ENCODE measurements around the gene GPR89B.
"Not testable (repeated sequence)": the region's sequence is repeated elsewhere in the genome, so short reads cannot be mapped to it uniquely, and the experiment has no call there.

GPR89B gene

GRCh38 chr1:147928236-147929132 lies at the start of gene GPR89B:
Gene GPR89B, plus strand, starts transcription at chr1:147928420. Its CDS starts 117 bp downstream, at chr1:147928537.
- peak; percentile 89 for DNase-seq (ENCODE audit: extremely low spot score)
- CTCF ChIA-PET, POLR2A ChIA-PET: not testable (repeated sequence)

- ChIA-PET CTCF (no interaction called here), POLR2A (no interaction called here)
- no peak for DNase-seq (ENCODE audit: extremely low spot score)
- no peak for TF ChIP-seq CTCF (IDR thresholded peaks at IDR 0.05; ENCODE audit: control extremely low read depth, extremely low read depth, low read depth, missing control alignments)
Measured at GRCh38 chr1:147879911-147880310, 48.3 kb upstream of the GPR89B start.

GRCh38 chr1:147882535-147882934 lies 45.7 kb upstream of the GPR89B start:
- ChIA-PET POLR2A (no interaction called here), CTCF (interaction anchor here (2.2 kb wide), 1 partner anchor 10 kb away, joined by 17 read pairs; no protein-coding TSS in a partner anchor)

GRCh38 chr1:147890177-147890790 lies 37.9 kb upstream of the GPR89B start:
- POLR2A ChIA-PET = no interaction called here
- CTCF ChIA-PET = interaction anchor here (1.3 to 6.4 kb wide), 2 partner anchors 13 to 47 kb away, joined by 3 to 76 read pairs; partner anchors contain the start of gene GJA8
- TF ChIP-seq CTCF (IDR thresholded peaks at IDR 0.05; ENCODE audit: control extremely low read depth, extremely low read depth, low read depth, missing control alignments) = peak; percentile 78
- peak; percentile 54 for DNase-seq (ENCODE audit: extremely low spot score)

More at GRCh38 chr1:147882535-147882934, 45.7 kb upstream of the GPR89B start:
- no peak for TF ChIP-seq CTCF (IDR thresholded peaks at IDR 0.05; ENCODE audit: control extremely low read depth, extremely low read depth, low read depth, missing control alignments)
- DNase-seq (ENCODE audit: extremely low spot score) = no peak

- ChIA-PET CTCF (interaction anchor here (2.6 to 6.4 kb wide), 2 partner anchors 12 to 395 kb away, joined by 14 to 76 read pairs; partner anchors contain the start of gene GJA8), POLR2A (no interaction called here)
- DNase-seq (ENCODE audit: extremely low spot score) = no peak
- TF ChIP-seq CTCF (IDR thresholded peaks at IDR 0.05; ENCODE audit: control extremely low read depth, extremely low read depth, low read depth, missing control alignments) = no peak
Measured at GRCh38 chr1:147891088-147891487, 37.1 kb upstream of the GPR89B start.

- TF ChIP-seq CTCF (IDR thresholded peaks at IDR 0.05; ENCODE audit: control extremely low read depth, extremely low read depth, low read depth, missing control alignments) = peak; percentile 18
- DNase-seq (ENCODE audit: extremely low spot score) = no peak
- CTCF ChIA-PET = interaction anchor here (0.8 to 6.4 kb wide), 36 partner anchors 8 to 624 kb away, joined by 3 to 76 read pairs (median 5); partner anchors contain the start of gene GJA8
- POLR2A ChIA-PET = no interaction called here
Measured at GRCh38 chr1:147892216-147892615, 36.0 kb upstream of the GPR89B start.

Measured in GM10248 (cell line).